ENCODE results near the gene AUTS2.

AUTS2 gene

GRCh38 chr7:69598081-69598486 is at the start of gene AUTS2:
AUTS2 (plus strand) TSS chr7:69598475; CDS start chr7:69599654, 1,179 bp downstream.
- peak; percentile 95 for DNase-seq

DNA sequence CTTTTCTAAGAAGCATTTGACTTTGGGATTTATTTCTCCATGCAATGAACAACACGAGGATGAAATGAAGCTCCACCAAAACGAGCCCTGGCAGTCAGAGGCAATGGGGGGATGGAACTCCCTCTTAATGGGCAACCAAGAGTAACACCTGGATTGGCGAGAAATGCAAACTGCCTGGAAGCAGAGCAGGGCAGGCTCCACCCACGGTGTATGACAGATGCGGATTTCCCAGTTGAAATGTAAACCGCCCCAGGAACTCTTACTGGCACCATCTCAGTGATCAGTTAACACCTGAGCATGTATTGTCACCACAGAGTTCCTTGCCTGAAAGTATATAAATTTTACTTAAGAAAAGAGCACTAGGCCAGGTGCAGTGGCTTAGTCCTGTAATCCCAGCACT is 47.3 kb upstream of the AUTS2 start:
- DNase-seq, result no peak

DNA sequence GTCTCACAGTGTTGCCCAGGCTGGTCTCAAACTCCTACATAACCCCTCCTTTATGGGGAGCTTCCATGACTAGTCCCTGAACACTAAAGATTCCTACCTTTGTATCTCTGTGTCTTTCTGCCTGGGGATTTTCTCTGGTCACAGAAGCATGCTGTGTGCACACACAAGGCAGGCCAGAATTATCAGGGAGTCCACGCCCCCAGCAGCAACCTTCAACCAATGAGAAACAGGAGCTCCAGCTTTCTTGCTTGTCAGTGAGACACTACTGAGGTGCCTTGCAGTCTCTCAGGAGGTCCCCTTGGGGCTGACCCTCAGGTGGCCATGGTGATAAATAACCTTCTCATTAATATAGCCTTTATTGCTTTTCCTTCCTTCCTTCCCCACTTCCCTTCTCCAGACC is 45.1 kb upstream of the AUTS2 start:
- peak; percentile 35 for DNase-seq

- DNase-seq, result no peak
Observed at GRCh38 chr7:69561266-69561960, 36.9 kb upstream of the AUTS2 start.

DNA sequence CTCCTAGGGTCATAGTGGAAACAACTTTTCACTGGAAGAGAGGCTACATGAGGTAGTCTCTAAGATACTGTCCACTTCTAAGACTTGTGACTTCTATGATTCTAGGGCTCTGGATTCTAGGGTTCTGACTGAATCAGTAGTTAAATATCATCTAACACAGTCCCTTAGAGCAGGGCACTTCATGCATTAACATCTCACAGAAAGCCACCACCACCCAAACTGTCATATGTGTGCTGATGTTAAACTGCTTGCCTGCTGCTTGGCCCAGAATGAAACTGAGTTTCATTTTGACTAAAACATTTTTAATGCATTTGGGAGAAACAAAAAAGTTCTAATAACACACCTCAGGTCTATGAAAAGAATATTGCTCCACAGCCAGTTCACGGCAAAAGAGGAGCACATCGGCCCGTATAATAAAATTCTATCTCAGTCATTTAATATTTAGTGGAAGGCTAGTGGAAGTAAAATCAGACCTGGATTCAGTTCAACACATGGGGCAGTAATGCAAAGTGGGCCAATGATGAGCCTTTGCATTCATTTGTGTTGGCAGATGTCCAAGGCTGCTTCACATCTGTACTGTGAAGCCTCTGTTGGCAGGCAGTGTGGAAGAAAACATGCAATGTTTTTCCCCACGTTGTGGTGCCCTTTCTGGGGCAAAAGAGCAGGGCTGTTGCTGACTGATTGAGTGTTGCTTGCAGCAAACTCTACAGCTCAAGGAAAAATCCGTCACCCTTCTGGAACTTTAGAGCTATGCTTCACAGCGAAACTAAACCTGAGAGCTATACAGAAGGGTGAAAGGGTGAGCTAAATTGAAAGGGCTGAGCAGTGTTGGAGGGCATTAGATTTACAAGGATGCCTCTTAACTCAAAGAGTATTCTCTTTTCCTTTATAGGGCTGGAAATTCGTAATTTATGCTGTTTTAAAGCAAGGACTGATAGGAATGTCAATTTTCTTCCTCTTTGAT is 33.5 kb upstream of the AUTS2 start:
- peak; percentile 62 for DNase-seq

DNA sequence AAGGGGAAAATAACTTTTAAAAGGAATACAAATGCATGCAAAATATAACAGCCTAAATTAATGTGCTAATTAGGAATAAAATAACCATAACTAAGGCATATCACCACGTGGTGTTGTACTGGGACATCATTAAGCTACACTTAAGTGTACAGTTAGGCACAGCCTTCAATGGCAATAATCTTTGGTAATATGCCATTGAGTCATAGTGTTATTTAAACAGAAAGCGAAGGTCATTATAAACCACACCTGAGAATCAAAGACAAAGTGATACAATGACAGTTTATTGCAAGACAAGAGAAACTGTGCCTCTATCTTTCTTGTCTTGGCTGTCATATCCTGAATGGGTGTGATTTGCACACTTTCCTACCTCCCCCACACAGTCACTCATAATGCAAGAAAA is 30.5 kb upstream of the AUTS2 start:
- no peak for DNase-seq

GRCh38 chr7:69568266-69568665 is 30.0 kb upstream of the AUTS2 start:
- no peak for DNase-seq

GRCh38 chr7:69575651-69576050 is 22.6 kb upstream of the AUTS2 start:
- no peak for DNase-seq

DNA sequence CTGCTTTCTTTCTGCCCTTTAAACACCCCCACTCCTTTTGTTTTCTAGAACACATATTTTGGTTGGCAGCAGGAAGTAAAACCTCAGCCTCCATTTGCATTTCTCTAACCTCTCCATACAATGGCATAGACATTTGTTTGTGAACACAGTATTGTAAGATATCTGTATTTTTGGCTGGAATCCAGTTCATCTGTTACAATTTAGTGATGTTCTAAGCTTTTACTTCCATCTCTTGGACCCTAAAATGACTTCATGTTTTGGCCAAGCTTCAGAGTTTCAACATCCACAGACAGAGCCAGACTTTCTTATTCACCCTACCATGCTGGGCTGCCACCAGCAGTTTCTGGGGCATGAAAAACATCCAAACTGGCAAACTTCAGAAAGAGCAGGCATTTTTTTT is 21.1 kb upstream of the AUTS2 start:
- DNase-seq, result no peak

DNA sequence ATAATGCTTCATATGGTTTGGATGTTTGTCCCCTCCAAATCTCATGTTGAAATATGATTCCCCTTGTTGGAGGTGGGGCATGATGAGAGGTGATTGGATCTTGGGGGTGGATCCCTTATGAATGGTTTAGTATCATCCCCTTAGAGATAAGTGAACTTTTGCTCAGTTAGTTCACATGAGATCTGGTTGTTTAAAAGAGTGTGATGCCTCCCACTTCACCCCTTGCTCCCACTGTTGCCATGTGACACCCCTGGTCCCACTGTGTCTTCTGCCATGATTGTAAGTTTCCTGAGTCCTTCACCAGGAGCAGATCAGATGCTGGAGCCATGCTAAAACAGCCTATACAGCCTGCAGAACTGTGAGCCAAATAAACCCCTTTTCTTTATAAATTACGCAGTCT is 13.1 kb upstream of the AUTS2 start:
- DNase-seq, result peak; percentile 20

- DNase-seq, result no peak
Observed at GRCh38 chr7:69586321-69586720, 12.0 kb upstream of the AUTS2 start.

DNA sequence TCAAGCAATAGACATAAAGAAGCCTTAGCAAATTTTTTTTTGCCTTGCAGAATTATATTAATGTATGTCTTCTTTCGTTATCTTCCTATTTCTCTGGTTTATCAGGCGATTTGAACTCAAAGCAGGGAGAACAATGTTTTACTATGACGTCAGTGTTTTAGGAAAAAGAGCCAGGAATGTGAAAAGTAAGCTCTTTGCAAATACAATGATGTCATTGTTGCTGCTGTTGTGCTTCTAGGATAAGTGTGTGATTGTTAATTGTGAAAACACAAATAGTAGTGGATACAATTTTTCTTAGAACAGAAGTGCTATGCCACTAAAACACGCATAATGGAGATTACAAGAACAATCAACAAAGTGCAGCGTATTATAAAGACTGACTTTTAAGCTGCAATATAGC is 9.5 kb upstream of the AUTS2 start:
- DNase-seq, result no peak

DNA sequence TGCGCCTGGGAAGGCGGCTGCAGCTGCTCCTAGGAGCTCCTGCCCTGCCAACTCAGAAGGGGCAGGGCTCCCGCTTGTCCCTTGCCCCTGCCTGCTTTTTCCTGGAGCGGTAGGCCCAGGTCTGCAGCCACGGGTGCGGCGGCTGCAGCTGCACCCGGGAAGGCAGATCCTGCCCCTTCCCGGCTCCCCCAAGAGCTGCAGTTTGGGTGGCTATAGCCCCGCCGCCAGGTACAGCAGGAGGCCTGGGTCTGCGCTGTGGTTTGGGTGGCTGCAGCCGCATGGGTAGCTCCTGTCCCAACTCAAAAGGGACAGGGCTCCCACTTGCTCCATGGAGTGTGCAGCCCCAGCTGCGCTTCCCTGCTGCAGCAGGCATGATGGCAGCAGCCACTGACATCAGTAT is 6.5 kb upstream of the AUTS2 start:
- DNase-seq, result no peak

GRCh38 chr7:69593511-69593910 is 4.8 kb upstream of the AUTS2 start:
- no peak for DNase-seq

DNA sequence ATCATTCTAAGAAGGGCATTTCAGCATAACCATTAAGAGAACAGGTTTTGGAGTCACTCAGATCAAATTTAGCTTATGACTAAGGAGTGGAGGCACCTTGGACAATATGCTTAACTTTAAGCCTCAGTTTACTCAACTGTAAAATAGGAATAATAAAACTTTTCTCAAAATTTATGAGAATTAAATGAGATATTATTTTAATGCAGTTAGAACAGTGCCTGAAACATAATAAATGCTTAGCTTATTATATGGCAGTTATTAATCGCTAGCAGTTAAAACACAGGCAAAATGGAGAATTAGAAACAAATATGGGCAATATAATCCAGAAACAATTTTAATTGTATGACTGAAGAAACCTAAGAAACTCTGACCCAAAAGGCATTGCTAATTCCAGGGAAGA is 2.9 kb upstream of the AUTS2 start:
- no peak for DNase-seq

- DNase-seq, result no peak
Observed at GRCh38 chr7:69596056-69596455, 2.2 kb upstream of the AUTS2 start.

DNA sequence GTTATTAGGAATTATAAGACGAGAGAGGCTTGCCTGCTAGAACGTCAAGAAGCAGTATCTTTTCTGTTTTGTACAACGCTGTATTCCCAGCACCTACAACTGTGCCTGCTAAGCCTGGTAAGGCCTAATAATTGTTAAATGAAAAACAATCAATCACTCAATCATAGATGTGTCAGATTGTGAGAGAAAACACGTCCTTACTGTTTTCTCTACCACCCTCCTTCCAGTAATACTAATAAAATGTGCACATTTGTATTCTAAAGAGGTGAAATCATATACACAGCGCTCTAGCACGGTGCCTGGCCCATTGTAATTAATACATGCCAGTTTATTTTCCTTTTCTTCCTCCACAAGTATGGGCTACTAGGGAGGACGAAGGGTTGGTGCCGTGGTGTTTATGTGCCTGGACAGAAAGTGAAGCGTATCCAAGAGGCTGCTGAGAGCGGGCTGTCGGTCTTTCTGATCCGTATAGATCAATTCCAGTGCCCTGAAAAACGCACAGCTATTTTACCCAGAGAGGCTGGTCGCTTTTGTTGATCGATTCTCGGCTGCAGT is 1.5 kb upstream of the AUTS2 start:
- peak; percentile 57 for DNase-seq

- DNase-seq, result peak; percentile 67
Observed at GRCh38 chr7:69597278-69598076, 798 bp upstream of the AUTS2 start.

DNA sequence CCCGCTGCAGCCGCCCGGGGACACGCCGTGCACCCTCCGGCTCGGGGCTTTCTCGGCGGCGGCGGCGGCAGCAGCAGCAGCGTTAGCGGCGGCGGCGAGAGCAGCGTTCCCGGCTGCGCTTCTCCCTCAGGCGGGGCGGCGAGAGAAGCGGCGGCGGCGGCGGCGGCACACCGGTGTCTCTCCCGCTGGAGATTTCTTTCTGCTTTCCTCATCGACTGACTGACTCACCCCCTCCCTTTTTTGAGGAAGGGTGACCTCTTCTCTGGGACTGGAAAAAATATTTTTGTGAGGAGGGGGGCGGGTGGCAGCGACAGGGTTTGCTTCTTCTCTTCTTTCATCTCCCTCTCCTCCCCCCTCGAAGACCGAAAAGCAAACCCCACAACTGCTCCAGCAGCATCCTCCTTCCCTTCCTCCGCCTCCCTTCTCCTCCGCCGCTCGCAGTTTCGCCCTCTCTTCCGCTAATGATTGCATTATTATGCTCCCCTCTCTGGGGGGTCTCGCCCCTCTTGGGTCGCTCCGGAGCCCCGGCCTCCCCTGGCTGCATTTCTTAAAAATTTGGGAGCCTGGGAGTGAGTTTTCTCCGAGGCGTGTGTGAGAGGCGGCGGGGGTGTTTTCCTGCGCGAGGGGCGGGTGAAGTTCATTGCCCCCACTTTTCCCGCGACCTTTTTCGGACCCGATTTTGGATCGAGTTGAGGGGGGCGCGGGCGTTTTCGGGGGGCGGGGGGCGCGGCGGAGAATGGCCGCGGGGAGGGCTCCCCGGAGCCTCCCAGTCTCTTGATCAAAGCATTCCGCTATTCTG is 411 bp downstream of the AUTS2 start:
- DNase-seq, result peak; percentile 78

GRCh38 chr7:69599286-69599954 is 1.1 kb downstream of the AUTS2 start:
- peak; percentile 58 for DNase-seq

DNA sequence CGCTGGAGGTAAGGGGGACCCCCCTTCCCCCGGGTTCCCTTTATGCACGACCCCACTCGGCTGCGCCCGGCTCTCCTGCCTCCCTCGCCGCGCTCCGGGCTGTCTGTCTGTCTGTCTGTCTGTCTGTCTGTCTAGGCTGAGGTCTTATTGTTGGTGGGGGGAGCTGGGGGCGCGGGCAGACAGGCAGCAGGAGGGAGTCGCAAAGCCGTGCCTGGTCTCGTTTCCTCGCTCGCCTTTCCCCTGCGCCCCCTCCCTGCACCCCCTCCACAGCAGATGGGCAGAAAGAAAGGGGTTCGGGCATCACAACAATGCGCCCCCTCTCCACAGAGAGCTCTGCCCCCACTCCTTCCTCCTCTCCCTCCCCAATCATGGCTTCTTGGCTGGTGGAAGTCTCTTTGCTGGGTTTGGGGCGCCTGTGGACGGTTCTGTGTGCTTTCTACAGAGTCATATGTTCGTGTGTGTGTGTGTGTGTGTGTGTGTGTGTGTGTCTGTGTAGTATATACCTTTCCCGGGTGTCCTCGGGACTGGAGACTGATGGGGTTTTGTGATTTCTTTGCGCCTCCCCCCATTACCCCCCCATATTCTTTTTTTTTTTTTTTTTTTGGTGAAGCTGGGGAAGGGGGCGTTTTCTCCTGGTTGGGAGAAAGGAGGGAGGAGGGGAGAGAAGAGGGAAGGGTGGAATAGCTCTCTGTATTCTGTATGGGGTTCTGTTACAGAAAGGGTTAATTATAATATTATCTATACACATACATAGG is 1.9 kb downstream of the AUTS2 start:
- DNase-seq, result peak; percentile 58

All from NCI-H82 (cell line).